ENCODE results near the gene COCH. TPM values are rescaled to one million over a fixed set of nuclear protein-coding genes. Genes with fewer than 3 reads are reported as not detected.
"Not testable (repeated sequence)": the region's sequence is repeated elsewhere in the genome, so short reads cannot be mapped to it uniquely, and the experiment has no call there.

COCH gene
- total and polyA plus RNA-seq, 4 donors: 17.1 to 22.4 (median 18.0) TPM

DNA sequence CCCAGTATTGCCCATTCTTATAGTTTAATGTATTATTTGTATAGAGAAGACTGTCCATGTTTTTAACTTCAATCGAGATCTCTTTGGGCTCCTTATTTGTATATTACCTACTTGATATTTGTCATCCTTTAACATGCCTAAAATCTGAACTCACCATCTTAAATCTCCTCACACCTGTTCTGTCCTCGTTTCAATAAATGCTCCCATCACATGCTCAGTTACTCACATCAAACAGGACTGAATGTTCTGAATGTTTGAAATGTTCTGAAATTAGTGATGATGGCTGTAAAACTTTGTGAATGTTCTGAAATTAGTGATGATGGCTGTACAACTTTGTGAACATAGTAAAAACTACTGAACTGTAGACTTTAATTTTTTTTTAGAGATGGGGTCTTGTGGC lies 34.5 kb downstream of the COCH start:
- WGBS (ENCODE audit: insufficient coverage): no CpG with 5 or more reads among the region's 2 CpGs
- Histone ChIP-seq H3K4me3 (ENCODE audit: low read depth, low read length) (no peak overlapping the region), H3K36me3 (ENCODE audit: control insufficient read depth, insufficient read depth, low read length) (peaks cover 4% of the 10 kb centered on the region)

DNA sequence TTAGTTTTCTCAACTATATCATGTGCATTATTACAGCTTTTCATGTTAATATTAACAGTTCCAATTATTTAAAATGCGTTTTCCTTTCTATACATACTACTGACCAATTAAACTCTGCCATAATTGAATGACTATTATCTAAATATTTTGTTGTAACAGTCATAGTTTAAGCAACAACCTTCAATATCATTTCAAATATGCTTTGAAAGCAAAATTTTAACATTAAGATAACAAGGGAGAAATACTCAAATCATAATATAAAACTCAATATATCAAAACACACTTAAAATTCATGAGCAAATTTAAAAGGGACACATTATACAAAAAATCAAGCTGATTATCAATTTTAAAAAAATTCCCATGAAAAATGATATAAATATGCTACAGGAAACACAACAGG lies 40.5 kb downstream of the COCH start:
- Histone ChIP-seq H3K4me3 (ENCODE audit: low read depth, low read length) (no peak overlapping the region), H3K9me3 (ENCODE audit: control insufficient read depth, insufficient read depth, low read length) (no peaks in the 10 kb centered on the region), H3K4me1 (ENCODE audit: control insufficient read depth, insufficient read depth, low read length) (no peaks in the 10 kb centered on the region), H3K36me3 (ENCODE audit: control insufficient read depth, insufficient read depth, low read length) (peaks cover 2% of the 10 kb centered on the region), H3K27me3 (ENCODE audit: control insufficient read depth, insufficient read depth, low read length) (no peaks in the 10 kb centered on the region), H3K27ac (ENCODE audit: low read depth, low read length) (no peak overlapping the region)
- no CpG with 5 or more reads among the region's 1 CpG for WGBS (ENCODE audit: insufficient coverage)
- DNase-seq (ENCODE audit: low read depth in 4 of 6, low spot score in 6 of 6): no peak

More for the DNA sequence above, 34.5 kb downstream of the COCH start:
- DNase-seq (ENCODE audit: low read depth in 4 of 6, low spot score in 6 of 6): no peak
- H3K27ac ChIP-seq (ENCODE audit: low read depth, low read length): no peak overlapping the region
- H3K4me1 ChIP-seq (ENCODE audit: control insufficient read depth, insufficient read depth, low read length): no peaks in the 10 kb centered on the region
- no peaks in the 10 kb centered on the region for H3K9me3 ChIP-seq (ENCODE audit: control insufficient read depth, insufficient read depth, low read length)
- H3K27me3 ChIP-seq (ENCODE audit: control insufficient read depth, insufficient read depth, low read length): no peaks in the 10 kb centered on the region

DNA sequence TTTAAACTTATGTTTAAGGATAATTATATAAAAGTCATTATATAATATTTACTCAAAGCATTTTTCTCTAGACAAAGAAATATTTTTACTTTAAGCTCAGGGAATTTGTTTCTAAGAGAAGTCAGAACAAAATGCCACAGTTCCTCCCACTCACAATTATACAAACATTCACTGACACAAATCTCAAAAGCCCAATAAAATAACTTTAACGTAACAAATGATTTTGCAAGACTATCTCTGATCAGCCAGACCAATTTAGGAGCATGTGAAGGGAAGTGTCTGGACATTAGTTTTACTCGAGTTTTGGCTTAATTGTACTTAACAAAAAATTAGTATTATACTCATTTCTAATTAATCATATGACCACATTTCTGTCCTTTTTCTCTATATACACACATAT lies 41.2 kb downstream of the COCH start:
- Histone ChIP-seq H3K9me3 (ENCODE audit: control insufficient read depth, insufficient read depth, low read length) (no peaks in the 10 kb centered on the region), H3K36me3 (ENCODE audit: control insufficient read depth, insufficient read depth, low read length) (peaks cover 2% of the 10 kb centered on the region), H3K4me3 (ENCODE audit: low read depth, low read length) (no peak overlapping the region), H3K4me1 (ENCODE audit: control insufficient read depth, insufficient read depth, low read length) (no peaks in the 10 kb centered on the region), H3K27me3 (ENCODE audit: control insufficient read depth, insufficient read depth, low read length) (no peaks in the 10 kb centered on the region), H3K27ac (ENCODE audit: low read depth, low read length) (no peak overlapping the region)
- no CpG with 5 or more reads among the region's 2 CpGs for WGBS (ENCODE audit: insufficient coverage)
- DNase-seq (ENCODE audit: low read depth in 4 of 6, low spot score in 6 of 6): no peak

DNA sequence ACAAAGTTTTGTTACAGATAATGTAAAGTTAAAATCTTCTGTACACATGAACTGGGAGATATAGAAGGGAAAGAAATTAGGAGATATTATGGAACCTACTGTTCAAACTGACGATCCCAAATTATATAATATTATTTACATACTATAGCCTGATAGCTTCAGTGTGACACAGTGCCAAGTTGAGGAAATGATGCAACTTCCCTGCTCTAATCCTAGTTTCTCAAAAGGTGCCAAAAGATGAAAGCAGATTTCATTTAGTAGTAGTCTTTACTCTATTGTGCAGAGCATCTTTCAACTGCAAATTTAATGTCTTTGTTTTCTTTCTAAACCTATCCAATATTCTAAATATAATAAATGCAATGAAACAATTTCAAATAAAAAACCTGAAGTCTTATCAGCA lies 46.9 kb downstream of the COCH start:
- Histone ChIP-seq H3K27me3 (ENCODE audit: control insufficient read depth, insufficient read depth, low read length) (no peaks in the 10 kb centered on the region), H3K4me3 (ENCODE audit: low read depth, low read length) (no peak overlapping the region), H3K9me3 (ENCODE audit: control insufficient read depth, insufficient read depth, low read length) (no peaks in the 10 kb centered on the region), H3K27ac (ENCODE audit: low read depth, low read length) (no peak overlapping the region), H3K4me1 (ENCODE audit: control insufficient read depth, insufficient read depth, low read length) (no peaks in the 10 kb centered on the region), H3K36me3 (ENCODE audit: control insufficient read depth, insufficient read depth, low read length) (peaks cover 2% of the 10 kb centered on the region)
- no CpG with 5 or more reads among the region's 1 CpG for WGBS (ENCODE audit: insufficient coverage)
- DNase-seq (ENCODE audit: low read depth in 4 of 6, low spot score in 6 of 6): no peak

DNA sequence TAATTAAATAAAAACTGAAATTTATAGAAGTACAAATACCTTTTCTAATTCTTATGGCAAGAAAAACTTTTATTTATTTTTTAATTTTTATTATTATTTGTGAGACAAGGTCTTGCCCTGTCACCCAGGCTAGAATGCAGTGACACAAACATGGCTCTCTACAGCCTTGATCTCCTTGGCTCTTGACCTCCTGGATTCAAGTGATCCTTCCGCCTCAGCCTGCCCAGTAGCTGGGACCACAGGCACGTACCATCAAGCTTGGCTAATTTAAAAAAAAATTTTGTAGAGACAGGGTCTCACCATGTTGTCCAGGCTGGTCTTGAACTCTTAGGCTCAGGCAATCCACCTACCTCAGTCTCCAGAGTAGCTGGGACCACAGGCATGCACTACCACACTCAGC lies 47.4 kb downstream of the COCH start:
- Histone ChIP-seq H3K36me3 (ENCODE audit: control insufficient read depth, insufficient read depth, low read length) (peaks cover 2% of the 10 kb centered on the region), H3K9me3 (ENCODE audit: control insufficient read depth, insufficient read depth, low read length) (no peaks in the 10 kb centered on the region), H3K4me3 (ENCODE audit: low read depth, low read length) (no peak overlapping the region), H3K27ac (ENCODE audit: low read depth, low read length) (no peak overlapping the region), H3K27me3 (ENCODE audit: control insufficient read depth, insufficient read depth, low read length) (no peaks in the 10 kb centered on the region), H3K4me1 (ENCODE audit: control insufficient read depth, insufficient read depth, low read length) (no peaks in the 10 kb centered on the region)
- 94% methylated on average over 2 of the region's 2 CpGs for WGBS (ENCODE audit: insufficient coverage)
- no peak for DNase-seq (ENCODE audit: low read depth in 4 of 6, low spot score in 6 of 6)

GRCh38 chr14:30925254-30925653 lies 50.9 kb downstream of the COCH start:
- no peaks in the 10 kb centered on the region for H3K9me3 ChIP-seq (ENCODE audit: control insufficient read depth, insufficient read depth, low read length)
- no peaks in the 10 kb centered on the region for H3K36me3 ChIP-seq (ENCODE audit: control insufficient read depth, insufficient read depth, low read length)
- no peak overlapping the region for H3K4me3 ChIP-seq (ENCODE audit: low read depth, low read length)
- DNase-seq (ENCODE audit: low read depth in 4 of 6, low spot score in 6 of 6): peak in 1 of 6 donors; percentile 50
- no peaks in the 10 kb centered on the region for H3K4me1 ChIP-seq (ENCODE audit: control insufficient read depth, insufficient read depth, low read length)
- H3K27ac ChIP-seq (ENCODE audit: low read depth, low read length): no peak overlapping the region
- no CpG with 5 or more reads among the region's 2 CpGs for WGBS (ENCODE audit: insufficient coverage)
- H3K27me3 ChIP-seq (ENCODE audit: control insufficient read depth, insufficient read depth, low read length): no peaks in the 10 kb centered on the region

- Histone ChIP-seq H3K4me1 (ENCODE audit: control insufficient read depth, insufficient read depth, low read length) (no peaks in the 10 kb centered on the region), H3K27me3 (ENCODE audit: control insufficient read depth, insufficient read depth, low read length) (no peaks in the 10 kb centered on the region), H3K36me3 (ENCODE audit: control insufficient read depth, insufficient read depth, low read length) (peaks cover 4% of the 10 kb centered on the region), H3K9me3 (ENCODE audit: control insufficient read depth, insufficient read depth, low read length) (no peaks in the 10 kb centered on the region), H3K4me3 (ENCODE audit: low read depth, low read length) (no peak overlapping the region), H3K27ac (ENCODE audit: low read depth, low read length) (no peak overlapping the region)
- DNase-seq (ENCODE audit: low read depth in 4 of 6, low spot score in 6 of 6): no peak
Observed at GRCh38 chr14:30928462-30928861, 54.1 kb downstream of the COCH start.

GRCh38 chr14:30933937-30934336 lies 59.6 kb downstream of the COCH start:
- not testable (repeated sequence) for DNase-seq (ENCODE audit: low read depth in 4 of 6, low spot score in 6 of 6)
- 91% methylated on average over 4 of the region's 13 CpGs for WGBS (ENCODE audit: insufficient coverage)

DNA sequence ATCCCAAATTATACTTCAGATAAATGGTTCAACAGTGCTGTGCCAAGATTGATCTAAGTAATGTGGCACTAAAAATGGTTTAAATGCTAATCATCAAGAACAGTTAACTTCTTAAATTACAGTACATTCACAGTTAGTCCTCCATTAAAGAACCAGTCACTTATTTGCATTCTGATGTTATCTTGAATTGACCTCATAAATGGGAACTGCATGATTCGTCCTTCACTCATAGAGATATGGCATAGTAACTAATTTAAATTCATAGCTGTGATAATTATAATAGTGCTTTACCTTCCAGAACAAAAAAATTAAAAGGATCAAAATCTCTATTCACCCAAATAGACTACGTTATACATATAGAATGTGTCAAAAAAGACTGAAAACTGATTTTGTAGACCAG lies 61.1 kb downstream of the COCH start:
- H3K36me3 ChIP-seq (ENCODE audit: control insufficient read depth, insufficient read depth, low read length): peaks cover 4% of the 10 kb centered on the region
- H3K27me3 ChIP-seq (ENCODE audit: control insufficient read depth, insufficient read depth, low read length): no peaks in the 10 kb centered on the region
- H3K9me3 ChIP-seq (ENCODE audit: control insufficient read depth, insufficient read depth, low read length): no peaks in the 10 kb centered on the region
- no peak overlapping the region for H3K27ac ChIP-seq (ENCODE audit: low read depth, low read length)
- DNase-seq (ENCODE audit: low read depth in 4 of 6, low spot score in 6 of 6): no peak
- H3K4me3 ChIP-seq (ENCODE audit: low read depth, low read length): no peak overlapping the region
- no peaks in the 10 kb centered on the region for H3K4me1 ChIP-seq (ENCODE audit: control insufficient read depth, insufficient read depth, low read length)
- WGBS (ENCODE audit: insufficient coverage): no CpG with 5 or more reads among the region's 2 CpGs

More at GRCh38 chr14:30933937-30934336, 59.6 kb downstream of the COCH start:
- not testable (repeated sequence) for H3K27ac ChIP-seq (ENCODE audit: low read depth, low read length); H3K4me3 ChIP-seq (ENCODE audit: low read depth, low read length); H3K4me1 ChIP-seq (ENCODE audit: control insufficient read depth, insufficient read depth, low read length); H3K27me3 ChIP-seq (ENCODE audit: control insufficient read depth, insufficient read depth, low read length); H3K36me3 ChIP-seq (ENCODE audit: control insufficient read depth, insufficient read depth, low read length); H3K9me3 ChIP-seq (ENCODE audit: control insufficient read depth, insufficient read depth, low read length)

GRCh38 chr14:30938617-30939016 lies 64.3 kb downstream of the COCH start:
- no peak for DNase-seq (ENCODE audit: low read depth in 4 of 6, low spot score in 6 of 6)
- Histone ChIP-seq H3K4me1 (ENCODE audit: control insufficient read depth, insufficient read depth, low read length) (no peaks in the 10 kb centered on the region), H3K27me3 (ENCODE audit: control insufficient read depth, insufficient read depth, low read length) (no peaks in the 10 kb centered on the region), H3K9me3 (ENCODE audit: control insufficient read depth, insufficient read depth, low read length) (no peaks in the 10 kb centered on the region), H3K4me3 (ENCODE audit: low read depth, low read length) (no peak overlapping the region), H3K36me3 (ENCODE audit: control insufficient read depth, insufficient read depth, low read length) (peaks cover 2% of the 10 kb centered on the region), H3K27ac (ENCODE audit: low read depth, low read length) (no peak overlapping the region)
- no CpG with 5 or more reads among the region's 2 CpGs for WGBS (ENCODE audit: insufficient coverage)
